ENCODE measurements around the gene RNF113B. TPM values are rescaled to one million over a fixed set of nuclear protein-coding genes. Genes with fewer than 3 reads are reported as not detected.

RNF113B gene
- total RNA-seq, 2 experiments from 2014 or later = not detected

- H3K27ac ChIP-seq (ENCODE audit: low read depth, low read length, poor library complexity, severe bottlenecking) = no peak overlapping the region
- intact Hi-C loops (cut with micrococcal nuclease; ENCODE audit: unreplicated experiment) = no loop called here
- no peak overlapping the region for H3K4me3 ChIP-seq (ENCODE audit: low read depth, low read length, poor library complexity, severe bottlenecking)
- H3K9me3 ChIP-seq (ENCODE audit: low read length) = no peaks in the 10 kb centered on the region
- no peaks in the 10 kb centered on the region for H4K20me1 ChIP-seq (ENCODE audit: insufficient read depth, low read length)
- H3K4me2 ChIP-seq (ENCODE audit: low read length) = no peak overlapping the region
- BruUV-seq (replicated peaks) = no TSS peak
- H3K9me2 ChIP-seq (ENCODE audit: insufficient read depth, low read length) = no peaks in the 10 kb centered on the region
- H3K36me3 ChIP-seq (ENCODE audit: insufficient read depth, low read length) = no peaks in the 10 kb centered on the region
- H3K79me2 ChIP-seq (ENCODE audit: insufficient read depth, low read depth, low read length) = no peaks in the 10 kb centered on the region
- no peak overlapping the region for H2AFZ ChIP-seq (ENCODE audit: low read length)
- POLR2A ChIA-PET = no interaction called here
- no peaks in the 10 kb centered on the region for H3K4me1 ChIP-seq (ENCODE audit: insufficient read depth, low read length, poor library complexity, severe bottlenecking)
- CTCF ChIA-PET (ENCODE audit: unreplicated experiment) = no interaction called here
- no peak for TF ChIP-seq CTCF (conservative IDR thresholded peaks at IDR 0.05; ENCODE audit: low read length)
- no peak for TF ChIP-seq EZH2phosphoT487 (IDR thresholded peaks at IDR 0.05; ENCODE audit: borderline replicate concordance, low read depth, low read length)
- DNase-seq (ENCODE audit: low spot score) = no peak
Measured at GRCh38 chr13:98172590-98173422, 4.3 kb downstream of the RNF113B start.

- Histone ChIP-seq H3K9me2 (ENCODE audit: insufficient read depth, low read length) (no peaks in the 10 kb centered on the region), H3K4me1 (ENCODE audit: insufficient read depth, low read length, poor library complexity, severe bottlenecking) (no peaks in the 10 kb centered on the region), H3K4me3 (ENCODE audit: low read depth, low read length, poor library complexity, severe bottlenecking) (no peak overlapping the region), H2AFZ (ENCODE audit: low read length) (no peak overlapping the region), H3K79me2 (ENCODE audit: insufficient read depth, low read depth, low read length) (no peaks in the 10 kb centered on the region), H4K20me1 (ENCODE audit: insufficient read depth, low read length) (no peaks in the 10 kb centered on the region), H3K36me3 (ENCODE audit: insufficient read depth, low read length) (no peaks in the 10 kb centered on the region), H3K9me3 (ENCODE audit: low read length) (no peaks in the 10 kb centered on the region), H3K4me2 (ENCODE audit: low read length) (no peak overlapping the region), H3K27ac (ENCODE audit: low read depth, low read length, poor library complexity, severe bottlenecking) (no peak overlapping the region)
- DNase-seq (ENCODE audit: low spot score) = no peak
- CTCF ChIA-PET (ENCODE audit: unreplicated experiment) = no interaction called here
- intact Hi-C loops (cut with micrococcal nuclease; ENCODE audit: unreplicated experiment) = no loop called here
- TF ChIP-seq CTCF (conservative IDR thresholded peaks at IDR 0.05; ENCODE audit: low read length) (no peak), EZH2phosphoT487 (IDR thresholded peaks at IDR 0.05; ENCODE audit: borderline replicate concordance, low read depth, low read length) (no peak)
- POLR2A ChIA-PET = no interaction called here
- BruUV-seq (replicated peaks) = no TSS peak
Measured at GRCh38 chr13:98171900-98172589, 5.0 kb downstream of the RNF113B start.

- Histone ChIP-seq H3K4me1 (ENCODE audit: insufficient read depth, low read length, poor library complexity, severe bottlenecking) (no peaks in the 10 kb centered on the region), H3K9me2 (ENCODE audit: insufficient read depth, low read length) (no peaks in the 10 kb centered on the region), H3K36me3 (ENCODE audit: insufficient read depth, low read length) (no peaks in the 10 kb centered on the region), H3K4me2 (ENCODE audit: low read length) (no peak overlapping the region), H3K79me2 (ENCODE audit: insufficient read depth, low read depth, low read length) (no peaks in the 10 kb centered on the region), H3K4me3 (ENCODE audit: low read depth, low read length, poor library complexity, severe bottlenecking) (no peak overlapping the region), H2AFZ (ENCODE audit: low read length) (no peak overlapping the region), H3K27ac (ENCODE audit: low read depth, low read length, poor library complexity, severe bottlenecking) (no peak overlapping the region), H4K20me1 (ENCODE audit: insufficient read depth, low read length) (no peaks in the 10 kb centered on the region), H3K9me3 (ENCODE audit: low read length) (no peaks in the 10 kb centered on the region)
- CTCF ChIA-PET (ENCODE audit: unreplicated experiment) = no interaction called here
- DNase-seq (ENCODE audit: low spot score) = no peak
- TF ChIP-seq CTCF (conservative IDR thresholded peaks at IDR 0.05; ENCODE audit: low read length) (no peak), EZH2phosphoT487 (IDR thresholded peaks at IDR 0.05; ENCODE audit: borderline replicate concordance, low read depth, low read length) (no peak)
- POLR2A ChIA-PET = no interaction called here
- no TSS peak for BruUV-seq (replicated peaks)
- intact Hi-C loops (cut with micrococcal nuclease; ENCODE audit: unreplicated experiment) = no loop called here
Measured at GRCh38 chr13:98169331-98169730, 7.7 kb downstream of the RNF113B start.

All from OCI-LY7 (cell line).